Esophagus squamous epithelium (tissue), 4 donors: ENCODE results near the gene GP9.

Source experiments
- CTCF ChIP-seq, 6 experiments: fragments of 450-650 bp in 4 of 6; fragments of 200-600 bp in 2 of 6; sonication (generic) in 2 of 6; IDR thresholded peaks; one replicate each; pipeline ENCODE4 v1.5.1; 2016 to 2019; ENCODE audit warnings: antibody characterized with exemption in 6 of 6, mild to moderate bottlenecking in 4 of 6, moderate library complexity in 4 of 6
- POLR2A ChIP-seq, 4 donors: fragments of 450-650 bp; IDR thresholded peaks; one replicate each; pipeline ENCODE4 v1.6.1; 2017; ENCODE audit warnings: antibody characterized with exemption in 4 of 4, mild to moderate bottlenecking in 4 of 4, moderate library complexity in 3 of 4

- TF ChIP-seq CTCF (IDR thresholded peaks at IDR 0.05) (no peak), POLR2A (IDR thresholded peaks at IDR 0.05) (no peak)
These were observed 34.7 kb upstream of the GP9 start for GRCh38 chr3:129025691-129026435.
